Stimulated activated CD8-positive, alpha-beta memory T cell treated with anti-CD3 and anti-CD28 coated beads, Interleukin-7, amount 100 ng/mL, for 4 hours (primary cell): ENCODE results near the gene KRTAP5-5.
A peak's percentile ranks its signal among the peaks of the same experiment; 100 is the strongest.
"Not testable (repeated sequence)": the region's sequence is repeated elsewhere in the genome, so short reads cannot be mapped to it uniquely, and the experiment has no call there.

Experiments used
- DNase-seq, 2 donors: peaks; one replicate each; pipeline ENCODE4 v3.0.0-alpha.2; 2020; ENCODE audit warnings: low read depth in 2 of 2

The KRTAP5-5 gene

GRCh38 chr11:1607156-1607845 is 22.3 kb upstream of the KRTAP5-5 start:
- DNase-seq: not testable (repeated sequence)

- not testable (repeated sequence) for DNase-seq
Measured at GRCh38 chr11:1607901-1608300, 21.7 kb upstream of the KRTAP5-5 start.

GRCh38 chr11:1608363-1608762 is 21.2 kb upstream of the KRTAP5-5 start, which contains the start of gene KRTAP5-3:
Gene KRTAP5-3 (minus strand): TSS chr11:1608463. CDS start chr11:1608385, 78 bp downstream.
- DNase-seq: no peak

- DNase-seq: no peak
Measured at GRCh38 chr11:1618231-1618630, 11.3 kb upstream of the KRTAP5-5 start.

GRCh38 chr11:1619449-1619848 is 10.1 kb upstream of the KRTAP5-5 start:
- no peak for DNase-seq

- DNase-seq: no peak
Measured at GRCh38 chr11:1622086-1622485, 7.5 kb upstream of the KRTAP5-5 start, which contains the start of gene KRTAP5-4. Gene KRTAP5-4 (minus strand): TSS chr11:1622138. CDS start chr11:1622093, 45 bp downstream.

GRCh38 chr11:1623716-1624115 is 5.9 kb upstream of the KRTAP5-5 start:
- DNase-seq: no peak

GRCh38 chr11:1624621-1625020 is 5.0 kb upstream of the KRTAP5-5 start:
- no peak for DNase-seq

- no peak for DNase-seq
Measured at GRCh38 chr11:1625541-1625940, 4.0 kb upstream of the KRTAP5-5 start.

GRCh38 chr11:1628506-1629325 is 859 bp upstream of the KRTAP5-5 start:
- DNase-seq: peak; percentile 20 to 37

GRCh38 chr11:1630271-1630670 is 696 bp downstream of the KRTAP5-5 start:
- DNase-seq: no peak

GRCh38 chr11:1631066-1631568 is 1.5 kb downstream of the KRTAP5-5 start:
- DNase-seq: no peak

- no peak for DNase-seq
Measured at GRCh38 chr11:1632053-1632714, 2.6 kb downstream of the KRTAP5-5 start.

GRCh38 chr11:1633864-1634263 is 4.3 kb downstream of the KRTAP5-5 start:
- no peak for DNase-seq

- no peak for DNase-seq
Measured at GRCh38 chr11:1636291-1636950, 6.8 kb downstream of the KRTAP5-5 start.

- DNase-seq: no peak
Measured at GRCh38 chr11:1637628-1638027, 8.1 kb downstream of the KRTAP5-5 start.

- DNase-seq: no peak
Measured at GRCh38 chr11:1638344-1638743, 8.8 kb downstream of the KRTAP5-5 start.

- no peak for DNase-seq
Measured at GRCh38 chr11:1639102-1639620, 9.6 kb downstream of the KRTAP5-5 start.

GRCh38 chr11:1639666-1640065 is 10.1 kb downstream of the KRTAP5-5 start:
- DNase-seq: no peak

- DNase-seq: no peak
Measured at GRCh38 chr11:1640076-1640946, 10.7 kb downstream of the KRTAP5-5 start.
